Measurements from ENCODE around the gene PTPRE. TPM values are rescaled to one million over a fixed set of nuclear protein-coding genes. Genes with fewer than 3 reads are reported as not detected.

The PTPRE gene
- total RNA-seq, 1 donor from 2014 or later: 12.8 TPM

DNA sequence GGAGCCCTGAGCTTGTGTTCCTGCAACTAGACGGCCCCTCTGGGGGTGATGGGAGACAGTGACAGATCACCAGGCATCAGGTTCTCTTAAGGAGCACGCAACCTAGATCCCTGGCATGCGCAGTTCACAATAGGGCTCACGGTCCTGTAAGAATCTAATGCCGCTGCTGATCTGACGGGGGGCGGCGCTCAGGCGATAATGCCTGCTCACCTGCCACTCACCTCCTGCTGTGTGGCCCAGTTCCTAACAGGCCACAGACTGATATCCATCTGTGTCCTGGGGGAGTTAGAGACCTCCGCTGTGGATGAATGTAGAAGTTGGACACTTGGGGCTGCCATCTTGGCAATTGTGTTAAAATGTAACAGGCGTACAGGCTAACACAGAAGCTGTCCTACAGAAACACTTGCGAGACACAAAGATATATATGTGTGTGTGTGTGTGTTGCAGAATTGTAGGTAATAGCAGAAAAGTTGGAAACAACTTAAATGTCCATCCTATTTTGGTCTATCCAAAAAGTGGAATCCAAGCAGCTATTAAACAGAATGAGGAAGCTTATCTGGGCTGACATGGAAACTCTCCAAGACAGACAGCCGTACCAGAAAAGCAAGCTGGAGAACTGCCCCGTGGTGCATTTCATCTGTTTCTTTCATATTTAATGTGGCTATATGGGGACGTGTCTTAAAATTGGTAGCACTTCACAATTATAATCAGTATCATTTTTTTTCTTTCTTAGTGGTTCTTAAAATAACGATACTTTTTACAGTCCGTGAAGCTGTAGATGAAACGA lies 136.5 kb downstream of the PTPRE start:
- no peak for DNase-seq (ENCODE audit: low spot score)

- DNase-seq (ENCODE audit: low spot score): no peak
Observed at GRCh38 chr10:128044186-128044585, 137.3 kb downstream of the PTPRE start.

DNA sequence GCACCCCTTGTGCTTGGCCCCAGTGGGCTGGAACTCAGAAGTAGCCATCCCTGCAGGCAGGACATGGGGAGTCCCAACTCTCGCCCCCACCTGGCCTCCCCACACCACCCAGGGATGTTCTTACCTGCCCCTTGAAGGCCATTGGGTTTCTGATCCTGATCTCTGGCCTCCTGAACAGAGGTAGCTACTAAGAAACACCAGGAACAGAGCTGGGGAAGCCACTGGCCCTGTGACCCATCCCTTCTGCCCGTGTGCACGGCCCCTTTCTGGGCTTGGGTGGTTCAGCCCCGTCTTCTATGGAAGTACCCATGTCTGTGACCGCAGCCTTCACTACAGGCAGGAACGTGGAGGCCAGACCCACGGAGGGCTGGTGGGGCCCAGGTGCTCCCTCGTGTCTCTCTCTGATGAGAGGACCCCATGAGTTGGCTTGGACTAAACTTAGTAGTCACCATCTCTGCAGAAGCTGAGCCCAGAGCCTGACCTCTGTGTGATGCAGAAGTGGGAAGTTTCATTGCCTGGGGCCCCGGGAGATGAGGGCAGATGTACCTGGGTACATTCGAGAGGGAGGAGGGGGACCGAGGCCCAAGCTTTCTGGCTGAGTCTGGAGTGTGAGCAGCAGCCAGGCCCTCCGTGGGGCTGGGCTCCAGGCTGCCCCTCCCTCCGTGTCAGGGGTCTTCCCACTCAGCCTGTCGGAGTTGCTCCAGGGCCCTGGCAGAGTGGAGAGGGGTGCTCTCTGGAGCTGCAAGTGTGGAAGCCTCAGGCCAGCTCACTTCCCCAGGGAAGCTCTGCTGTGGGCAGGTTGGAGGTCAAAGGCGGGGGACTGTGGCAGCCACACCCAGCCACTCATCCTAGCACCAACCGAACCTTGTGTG lies 138.3 kb downstream of the PTPRE start:
- DNase-seq (ENCODE audit: low spot score): no peak

DNA sequence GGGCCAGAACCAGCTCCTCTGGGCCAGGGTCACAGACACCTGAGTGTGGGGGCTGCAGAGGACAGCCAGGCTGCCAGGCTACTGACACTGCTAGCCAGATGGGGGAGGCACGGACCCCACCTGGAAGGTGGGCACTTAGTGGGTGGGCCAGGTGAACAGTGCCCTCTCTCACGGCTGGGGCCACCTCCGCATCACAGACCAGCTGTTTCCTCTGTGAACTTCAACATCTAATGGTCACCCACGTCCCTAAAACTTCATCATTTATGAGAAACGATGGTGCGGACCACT lies 138.9 kb downstream of the PTPRE start:
- DNase-seq (ENCODE audit: low spot score): no peak

- DNase-seq (ENCODE audit: low spot score): no peak
Observed at GRCh38 chr10:128046156-128046952, 139.5 kb downstream of the PTPRE start.

DNA sequence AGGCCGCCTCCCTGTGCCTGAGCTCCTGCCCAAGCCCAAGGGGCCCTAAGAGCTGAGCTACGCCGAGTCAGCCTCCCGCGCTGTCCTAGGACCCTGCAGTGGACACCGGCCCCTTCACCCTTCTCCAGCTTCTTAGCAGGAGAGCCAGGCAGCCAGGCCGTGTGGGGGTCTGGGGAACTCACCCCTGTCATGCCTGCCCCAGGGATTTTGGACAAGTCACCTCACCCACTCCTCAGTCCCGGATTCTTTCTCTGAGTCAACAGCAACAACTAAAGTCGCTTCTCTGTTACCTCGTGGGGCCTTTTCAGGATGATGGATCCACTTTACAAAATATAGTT lies 140.0 kb downstream of the PTPRE start:
- DNase-seq (ENCODE audit: low spot score): no peak

DNA sequence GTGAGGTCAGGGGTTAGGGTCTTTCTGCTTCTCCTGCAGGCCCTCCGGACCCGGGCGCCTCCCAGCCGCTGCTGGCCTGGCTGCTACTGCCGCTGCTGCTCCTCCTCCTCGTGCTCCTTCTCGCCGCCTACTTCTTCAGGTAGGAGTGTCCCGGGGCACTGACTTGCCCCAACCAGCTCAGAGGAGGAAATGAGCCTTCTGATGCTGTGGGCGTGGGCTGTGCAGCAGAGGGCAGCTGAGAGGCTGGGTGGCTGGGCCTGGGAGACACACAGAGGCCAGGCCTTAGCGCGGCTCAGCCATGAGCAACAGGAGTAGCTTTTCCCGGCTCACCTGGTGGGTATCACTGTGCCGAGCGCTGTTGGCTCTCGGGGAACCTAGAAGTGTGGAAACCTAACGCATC lies 140.4 kb downstream of the PTPRE start:
- peak; percentile 85 for DNase-seq (ENCODE audit: low spot score)

- DNase-seq (ENCODE audit: low spot score): peak; percentile 80
Observed at GRCh38 chr10:128047991-128048818, 141.3 kb downstream of the PTPRE start.

GRCh38 chr10:128048819-128049210 lies 141.9 kb downstream of the PTPRE start:
- no peak for DNase-seq (ENCODE audit: low spot score)

DNA sequence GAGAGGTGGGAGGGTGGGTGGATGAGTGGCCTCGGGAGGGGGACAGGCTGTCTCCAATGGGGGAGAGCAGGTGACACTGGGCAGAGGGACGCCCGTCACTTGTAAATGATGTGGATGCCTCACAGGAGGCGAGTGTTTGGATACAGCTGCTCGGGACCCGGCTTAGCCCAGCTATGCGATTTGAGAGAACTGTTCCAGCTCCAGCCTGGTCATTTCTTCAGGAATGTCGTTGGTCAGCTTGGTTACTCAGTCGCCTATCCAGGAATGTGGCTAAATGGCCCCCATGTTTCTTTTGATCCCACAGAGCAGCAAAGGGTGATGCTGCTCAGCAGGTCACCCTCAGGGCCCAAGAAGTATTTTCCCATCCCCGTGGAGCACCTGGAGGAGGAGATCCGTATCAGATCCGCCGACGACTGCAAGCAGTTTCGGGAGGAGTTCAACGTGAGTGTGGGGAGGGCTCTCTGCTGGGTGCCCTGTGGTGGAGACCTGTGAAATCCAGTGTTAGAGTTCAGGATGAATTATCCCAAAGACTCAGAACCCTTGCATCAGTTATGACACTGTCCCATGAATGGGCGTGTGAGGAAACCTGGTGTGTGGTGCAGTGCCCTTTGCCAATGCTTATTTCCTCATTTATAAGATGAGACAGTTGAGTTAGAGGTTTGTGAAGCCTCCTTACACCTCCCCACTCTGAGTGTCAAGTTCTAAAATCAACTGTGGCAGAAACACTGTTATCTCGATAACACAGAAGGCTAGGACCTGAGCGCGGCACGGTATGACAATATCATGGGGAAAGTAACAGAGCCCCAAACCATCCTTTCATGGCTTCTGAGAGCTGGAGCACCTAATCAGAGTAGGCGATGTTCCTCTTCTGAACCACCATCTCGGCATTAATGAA lies 142.6 kb downstream of the PTPRE start:
- no peak for DNase-seq (ENCODE audit: low spot score)

DNA sequence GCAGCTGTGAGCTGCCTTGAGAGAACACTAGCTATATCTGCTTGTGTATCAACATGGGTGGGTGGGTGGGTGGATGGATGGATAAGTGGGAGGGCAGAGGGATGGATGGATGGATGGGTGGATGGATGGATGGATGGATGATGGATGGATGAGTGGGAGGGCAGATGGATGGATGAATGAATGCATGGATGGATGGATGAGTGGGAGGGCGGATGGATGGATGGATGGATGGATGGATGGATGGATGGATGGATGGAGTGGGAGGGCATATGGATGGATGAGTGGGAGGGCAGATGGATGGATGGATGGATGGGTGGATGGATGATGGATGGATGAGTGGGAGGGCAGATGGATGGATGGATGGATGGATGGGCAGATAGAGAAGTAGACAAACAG lies 143.2 kb downstream of the PTPRE start:
- no peak for DNase-seq (ENCODE audit: low spot score)

DNA sequence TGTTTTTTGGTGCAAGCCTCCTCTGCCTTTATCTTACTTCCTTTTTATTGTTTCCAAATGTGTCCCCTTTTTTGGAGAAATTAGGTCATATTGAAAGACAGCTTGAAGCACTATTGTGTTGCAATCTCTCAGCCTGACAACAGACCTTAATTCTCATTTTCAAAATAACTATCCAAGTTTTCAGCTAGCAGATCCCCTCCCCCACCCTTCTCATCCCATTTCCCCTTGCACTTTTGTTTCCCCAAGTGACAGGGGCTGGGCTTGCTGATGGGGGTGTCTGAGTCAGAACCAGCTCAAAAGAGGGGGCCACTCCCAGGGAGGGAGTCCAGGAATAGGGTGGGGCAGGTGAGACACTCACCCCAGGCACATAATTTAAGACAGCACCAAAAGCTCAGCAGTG lies 144.0 kb downstream of the PTPRE start:
- DNase-seq (ENCODE audit: low spot score): no peak

- DNase-seq (ENCODE audit: low spot score): no peak
Observed at GRCh38 chr10:128051548-128051947, 144.6 kb downstream of the PTPRE start.

- DNase-seq (ENCODE audit: low spot score): no peak
Observed at GRCh38 chr10:128052696-128053095, 145.8 kb downstream of the PTPRE start.

DNA sequence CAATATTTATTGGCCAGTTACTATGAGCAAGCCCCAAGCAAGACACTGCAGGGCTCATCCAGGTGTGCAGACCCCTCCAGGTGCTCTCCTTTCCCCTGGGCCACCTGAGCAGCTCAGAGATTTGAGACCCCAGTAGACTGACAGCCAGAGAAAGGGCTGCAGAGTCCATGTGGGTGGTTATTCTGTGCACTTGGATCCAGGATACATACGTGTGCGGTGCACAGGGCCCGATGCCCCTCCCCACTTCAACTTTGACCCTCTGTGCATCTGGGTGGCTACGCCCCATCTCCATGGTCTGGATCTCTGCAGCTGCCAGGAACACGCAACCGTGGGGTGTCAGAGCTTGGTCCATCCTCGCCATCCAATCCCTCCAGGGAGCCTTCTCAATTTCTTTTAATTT lies 146.5 kb downstream of the PTPRE start:
- no peak for DNase-seq (ENCODE audit: low spot score)

DNA sequence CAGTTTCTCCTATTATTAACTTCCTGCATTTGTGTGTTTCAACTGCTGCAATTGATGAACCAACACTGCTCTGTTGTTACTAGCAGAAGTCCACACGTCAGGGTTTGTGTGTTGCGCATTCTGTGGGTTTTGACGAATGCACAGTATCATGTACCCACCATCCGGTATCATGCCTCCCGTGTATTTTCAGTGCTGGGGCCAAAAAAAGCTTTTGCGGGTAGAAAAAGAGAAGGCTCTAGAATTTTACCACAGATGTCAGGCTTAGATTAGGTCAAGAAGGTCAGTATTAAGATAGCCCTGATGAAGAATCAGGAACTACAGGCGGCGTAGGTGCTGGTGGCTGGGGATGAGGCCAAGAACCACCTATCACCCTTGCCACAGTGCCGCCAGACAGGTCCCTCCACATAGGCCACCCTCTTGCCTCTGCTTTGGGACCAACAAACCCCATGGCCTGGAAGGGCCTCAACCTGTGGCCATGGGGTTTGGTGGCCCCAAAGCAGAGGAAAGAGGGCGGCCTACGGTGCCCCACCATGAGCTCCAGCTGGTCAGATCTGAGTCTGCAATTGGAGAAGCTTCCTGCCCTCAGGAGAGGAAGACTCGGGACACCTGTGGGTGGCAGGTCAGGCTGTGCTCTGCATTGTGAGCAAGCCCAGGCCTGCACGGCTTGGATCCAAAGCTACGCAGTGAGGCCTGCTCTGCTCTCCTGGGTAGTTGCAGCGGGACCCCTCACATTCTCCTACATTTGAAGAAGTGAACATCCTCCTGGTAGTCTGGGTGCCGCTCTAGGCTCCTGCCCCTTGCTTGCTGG lies 147.5 kb downstream of the PTPRE start:
- DNase-seq (ENCODE audit: low spot score): no peak

GRCh38 chr10:128055061-128055868 lies 148.4 kb downstream of the PTPRE start:
- DNase-seq (ENCODE audit: low spot score): no peak

GRCh38 chr10:128056303-128057050 lies 149.6 kb downstream of the PTPRE start:
- DNase-seq (ENCODE audit: low spot score): no peak
